Spleen (tissue), 11 donors: ENCODE measurements around the gene ZSCAN26. TPM values are rescaled to one million over a fixed set of nuclear protein-coding genes. Genes with fewer than 3 reads are reported as not detected.

Source experiments
- DNase-seq: peaks from one replicate; pipeline ENCODE4 v3.0.0-alpha.2; 2020
- H3K27ac ChIP-seq, 8 donors: fragments of 200-600 bp; sonication (generic) in 7 of 8; 1 replicate in 4 of 8; 2 replicates in 4 of 8; pipeline versions ENCODE4 v1.5.0 to v1.8.0; 2016 to 2021; ENCODE audit warnings: inconsistent platforms in 4 of 8, mild to moderate bottlenecking in 4 of 8, moderate library complexity in 1 of 8
- H3K27me3 ChIP-seq, 7 donors: fragments of 200-600 bp; sonication (generic) in 6 of 7; replicated peaks in 1 of 7; 1 replicate in 4 of 7; 2 replicates in 3 of 7; pipeline versions ENCODE4 v1.5.0 to v1.8.0; 2016 to 2021; ENCODE audit warnings: inconsistent platforms in 3 of 7, mild to moderate bottlenecking in 1 of 7
- H3K36me3 ChIP-seq, 6 donors: fragments of 200-600 bp; sonication (generic) in 5 of 6; 1 replicate in 4 of 6; 2 replicates in 2 of 6; pipeline versions ENCODE4 v1.5.0 to v1.8.0; 2016 to 2021; ENCODE audit warnings: inconsistent platforms in 2 of 6
- H3K4me1 ChIP-seq, 6 donors: fragments of 200-600 bp; sonication (generic) in 5 of 6; 1 replicate in 3 of 6; 2 replicates in 3 of 6; pipeline versions ENCODE4 v1.5.0 to v1.8.0; 2016 to 2021; ENCODE audit warnings: inconsistent platforms in 3 of 6
- H3K4me3 ChIP-seq, 8 donors: fragments of 200-600 bp; sonication (generic) in 7 of 8; 1 replicate in 4 of 8; 2 replicates in 4 of 8; pipeline versions ENCODE4 v1.5.0 to v1.8.0; 2016 to 2021; ENCODE audit warnings: inconsistent platforms in 4 of 8, mild to moderate bottlenecking in 4 of 8, moderate library complexity in 2 of 8
- H3K9me3 ChIP-seq, 8 donors: fragments of 200-600 bp; sonication (generic) in 7 of 8; 1 replicate in 4 of 8; 2 replicates in 4 of 8; pipeline versions ENCODE4 v1.5.0 to v1.8.0; 2016 to 2021; ENCODE audit warnings: inconsistent platforms in 4 of 8
- CTCF ChIP-seq, 11 experiments: fragments of 200-600 bp in 7 of 11; fragments of 450-650 bp in 4 of 11; sonication (generic) in 4 of 11; IDR thresholded peaks in 8 of 11; conservative IDR thresholded peaks in 3 of 11; 1 replicate in 7 of 11; 2 replicates in 4 of 11; pipeline versions ENCODE4 v1.4.0 to v1.8.0; 2016 to 2021; ENCODE audit warnings: antibody characterized with exemption in 11 of 11, inconsistent platforms in 4 of 11, mild to moderate bottlenecking in 1 of 11
- POLR2A ChIP-seq, 3 donors: fragments of 450-650 bp; IDR thresholded peaks; one replicate each; pipeline ENCODE4 v1.5.1; 2017; ENCODE audit warnings: antibody characterized with exemption in 3 of 3, mild to moderate bottlenecking in 1 of 3
- POLR2AphosphoS5 ChIP-seq, 3 donors: sonication (generic); formaldehyde crosslinking; IDR thresholded peaks; one replicate each; pipeline ENCODE4 v1.5.1; 2017; ENCODE audit warnings: antibody characterized with exemption in 3 of 3
- WGBS, 5 donors: extraction: QIAGEN DNeasy Blood & Tissue Kit in 3 of 5; methylation state at CpG; one replicate each; pipeline versions ENCODE4 v1.1.5 to v1.1.7; 2013 to 2018; 5-methylcytosine and 5-hydroxymethylcytosine counted together
- intact Hi-C: fragments of 100-400 bp; cut with DNase I; formaldehyde crosslinking; loops from one replicate; pipeline ENCODE4 v1.15.0; 2023; ENCODE audit warnings: low total_unique reads
- polyA plus RNA-seq, 3 donors: library from polyadenylated mRNA; stranded (reverse); fragments of 200-250 nt; gene quantifications; one replicate each; pipeline ENCODE4 v1.2.1, GENCODE V29; 2013
- total RNA-seq, 7 donors: library from RNA; depleted of rRNA in 3 of 7; stranded (reverse); fragments of >200 nt in 3 of 7; fragmentation: NEBNext Ultra II Directional in 4 of 7; extraction: Animal tissue kit (Norgen Biotek cat#: 25700) in 4 of 7; gene quantifications; one replicate each; pipeline versions ENCODE4 v1.1.0 to v1.2.1, GENCODE V29; 2016 to 2021
- donor health status: healthy with polysubstance abuse.
- donor health status: DM: no; HTN: no; CAD: no; lungs with moderate emphysema.
- donor health status: DM: no; HTN: no; CAD: no.
- donor health status: Bipolar disorder and iron deficiency.
- donor health status: healthy.
- donor health status: DM: no; HTN: no; CAD: no.
- donor health status: DM: yes; HTN: yes; CAD: no.

ZSCAN26 gene
- total and polyA plus RNA-seq, 10 donors = 9.5 to 46.3 (median 20.3) TPM

GRCh38 chr6:28250747-28251146 is 16.2 kb upstream of the ZSCAN26 start:
- TF ChIP-seq CTCF (IDR thresholded peaks at IDR 0.05 in 8 of 11, conservative IDR thresholded peaks at IDR 0.05 in 3 of 11) (no peak), POLR2AphosphoS5 (IDR thresholded peaks at IDR 0.05) (no peak), POLR2A (IDR thresholded peaks at IDR 0.05) (no peak)
- Histone ChIP-seq H3K27ac (no peak overlapping the region), H3K36me3 (peaks cover 3 to 40% (median 30%) of the 10 kb centered on the region in 6 donors), H3K4me3 (peak overlapping the region in 6 of 8 donors; percentile 79 to 96 (median 88)), H3K27me3 (peaks cover 0 to under 1% (median 0%) of the 10 kb centered on the region in 7 donors), H3K4me1 (peaks cover 7 to 57% (median 31%) of the 10 kb centered on the region in 6 donors), H3K9me3 (no peaks in the 10 kb centered on the region)
- intact Hi-C loops = no loop called here
- 61 to 79% (median 72%) methylated on average over 2 of the region's 2 CpGs for WGBS, 5 donors
- DNase-seq = no peak

DNA sequence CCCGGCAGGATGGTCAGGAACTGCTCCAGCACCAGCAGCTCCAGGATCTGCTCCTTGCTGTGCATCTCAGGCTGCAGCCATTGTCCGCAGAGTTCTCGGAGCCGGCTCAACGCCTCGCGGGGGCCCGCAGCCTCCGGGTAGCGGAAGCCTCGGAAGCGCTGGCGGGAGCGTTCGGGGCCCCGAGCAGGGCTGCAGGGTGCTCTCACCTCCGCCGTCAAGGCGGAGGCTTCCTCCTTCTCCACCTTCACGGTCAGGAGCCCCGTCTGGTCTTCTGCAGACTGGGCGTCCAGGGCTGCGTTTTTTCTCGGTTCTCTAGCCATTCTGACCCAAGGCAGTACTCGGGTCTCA is 15.3 kb upstream of the ZSCAN26 start:
- intact Hi-C loops = no loop called here
- TF ChIP-seq POLR2A (IDR thresholded peaks at IDR 0.05) = no peak
- TF ChIP-seq POLR2AphosphoS5 (IDR thresholded peaks at IDR 0.05) = peak in 1 of 3 donors; percentile 46
- Histone ChIP-seq H3K4me3 (peak overlapping the region; percentile 70 to 96 (median 88)), H3K36me3 (peaks cover 3 to 31% (median 21%) of the 10 kb centered on the region in 6 donors), H3K27me3 (peaks cover 0 to 6% (median 0%) of the 10 kb centered on the region in 7 donors), H3K27ac (peak overlapping the region in 7 of 8 donors; percentile 61 to 82 (median 77)), H3K9me3 (no peaks in the 10 kb centered on the region), H3K4me1 (peaks cover 7 to 57% (median 31%) of the 10 kb centered on the region in 6 donors)
- peak; percentile 89 for DNase-seq
- 0 to 1% (median 0%) methylated on average over 6 to 25 of the region's 25 CpGs for WGBS, 5 donors

- peaks cover 0 to 6% (median 0%) of the 10 kb centered on the region in 7 donors for H3K27me3 ChIP-seq
- TF ChIP-seq POLR2AphosphoS5 (IDR thresholded peaks at IDR 0.05) (peak in 2 of 3 donors; percentile 53 to 82), CTCF (IDR thresholded peaks at IDR 0.05 in 8 of 11, conservative IDR thresholded peaks at IDR 0.05 in 3 of 11) (no peak), POLR2A (IDR thresholded peaks at IDR 0.05) (no peak)
- no peaks in the 10 kb centered on the region for H3K9me3 ChIP-seq
- H3K4me3 ChIP-seq = peak within 1 kb of the TSS; percentile 70 to 96 (median 88)
- peak; percentile 83 for DNase-seq
- peaks cover 7 to 57% (median 31%) of the 10 kb centered on the region in 6 donors for H3K4me1 ChIP-seq
- H3K36me3 ChIP-seq = peaks cover 0 to 25% (median 14%) of the 10 kb centered on the region in 6 donors
- H3K27ac ChIP-seq = peak within 1 kb of the TSS in 7 of 8 donors; percentile 61 to 82 (median 77)
- intact Hi-C loops = no loop called here
- 3 to 4% (median 4%) methylated on average over 13 to 14 of the region's 14 CpGs for WGBS, 5 donors
Observed at GRCh38 chr6:28252009-28252975, 14.7 kb upstream of the ZSCAN26 start, which contains the start of gene ZKSCAN4. TSS of gene ZKSCAN4 (minus strand) at chr6:28252269. CDS start at chr6:28251980, 289 bp downstream.

DNA sequence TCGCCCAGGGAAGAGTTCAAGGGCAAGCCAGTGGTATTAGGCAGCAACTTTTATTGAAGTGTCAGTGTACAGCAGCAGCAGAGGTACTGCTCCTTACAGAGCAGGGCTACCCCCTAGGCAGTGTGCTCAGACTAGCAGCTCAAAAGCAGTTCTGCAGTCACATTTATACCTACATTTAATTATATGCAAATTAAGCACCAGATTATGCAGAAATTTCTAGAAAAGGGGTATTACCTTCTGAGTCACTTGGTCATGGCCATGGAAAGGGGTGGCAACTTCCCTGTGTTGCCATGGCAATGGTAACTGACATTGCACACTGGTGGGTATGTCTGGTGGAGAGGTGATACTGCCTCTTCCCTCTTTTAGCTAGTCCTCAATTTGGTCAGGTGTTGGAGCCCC is 12.8 kb upstream of the ZSCAN26 start:
- Histone ChIP-seq H3K27me3 (peaks cover 0 to 8% (median 0%) of the 10 kb centered on the region in 7 donors), H3K9me3 (peaks cover 0 to 5% (median under 1%) of the 10 kb centered on the region in 8 donors), H3K36me3 (peaks cover 0 to 7% (median 0%) of the 10 kb centered on the region in 6 donors), H3K4me3 (peak overlapping the region in 1 of 8 donors; percentile 18), H3K4me1 (peaks cover 7 to 47% (median 31%) of the 10 kb centered on the region in 6 donors), H3K27ac (peak overlapping the region in 5 of 8 donors; percentile 1 to 82 (median 78))
- intact Hi-C loops = no loop called here
- DNase-seq = no peak
- WGBS, 5 donors = 78 to 96% (median 88%) methylated on average over 1 of the region's 1 CpG
- no peak for TF ChIP-seq CTCF (IDR thresholded peaks at IDR 0.05 in 8 of 11, conservative IDR thresholded peaks at IDR 0.05 in 3 of 11)
- TF ChIP-seq POLR2A (IDR thresholded peaks at IDR 0.05) = no peak
- peak in 1 of 3 donors; percentile 6 for TF ChIP-seq POLR2AphosphoS5 (IDR thresholded peaks at IDR 0.05)
